GM18508 (cell line): ENCODE results near the gene MAB21L3.

ENCODE experiments used
- ATAC-seq: cut with Tn5 transposase; IDR thresholded peaks from one replicate; pipeline ENCODE4 v1.9.1; 2021; ENCODE audit warnings: moderate number of reproducible peaks; ENCODE audit not compliant: insufficient read depth, unreplicated experiment

Gene MAB21L3

GRCh38 chr1:116110567-116111523, at the start of gene MAB21L3:
Gene MAB21L3, plus strand, starts transcription at chr1:116111399. Its CDS starts 1,217 bp downstream, at chr1:116112616.
- ATAC-seq, result peak; percentile 73

GRCh38 chr1:116062201-116062600, 49.0 kb upstream of the MAB21L3 start:
- ATAC-seq, result no peak

GRCh38 chr1:116064616-116065015, 46.6 kb upstream of the MAB21L3 start:
- no peak for ATAC-seq

GRCh38 chr1:116066868-116067565, 44.2 kb upstream of the MAB21L3 start:
- ATAC-seq, result no peak

GRCh38 chr1:116067566-116067890, 43.7 kb upstream of the MAB21L3 start:
- ATAC-seq, result no peak

GRCh38 chr1:116075575-116075974, 35.6 kb upstream of the MAB21L3 start:
- no peak for ATAC-seq

GRCh38 chr1:116075990-116076389, 35.2 kb upstream of the MAB21L3 start:
- no peak for ATAC-seq

- no peak for ATAC-seq
These were observed 34.4 kb upstream of the MAB21L3 start for GRCh38 chr1:116076831-116077230.

GRCh38 chr1:116078699-116079223, 32.4 kb upstream of the MAB21L3 start:
- ATAC-seq, result no peak

- ATAC-seq, result no peak
These were observed 23.6 kb upstream of the MAB21L3 start for GRCh38 chr1:116087628-116088027.

- no peak for ATAC-seq
These were observed 21.3 kb upstream of the MAB21L3 start for GRCh38 chr1:116089870-116090269.

- no peak for ATAC-seq
These were observed 20.1 kb upstream of the MAB21L3 start for GRCh38 chr1:116091083-116091482.

GRCh38 chr1:116092752-116093489, 18.3 kb upstream of the MAB21L3 start:
- no peak for ATAC-seq

- ATAC-seq, result no peak
These were observed 16.2 kb upstream of the MAB21L3 start for GRCh38 chr1:116095027-116095426.

GRCh38 chr1:116096013-116096618, 15.1 kb upstream of the MAB21L3 start:
- no peak for ATAC-seq

- ATAC-seq, result no peak
These were observed 13.6 kb upstream of the MAB21L3 start for GRCh38 chr1:116097626-116098025.

- no peak for ATAC-seq
These were observed 11.8 kb upstream of the MAB21L3 start for GRCh38 chr1:116099379-116099778.

GRCh38 chr1:116099919-116100318, 11.3 kb upstream of the MAB21L3 start:
- no peak for ATAC-seq

GRCh38 chr1:116104667-116105066, 6.5 kb upstream of the MAB21L3 start:
- ATAC-seq, result no peak

GRCh38 chr1:116105996-116106395, 5.2 kb upstream of the MAB21L3 start:
- ATAC-seq, result no peak
